HG03457 (cell line): ENCODE results near the gene UPK1B.
"Not testable (repeated sequence)": the region's sequence is repeated elsewhere in the genome, so short reads cannot be mapped to it uniquely, and the experiment has no call there.

Source experiments
- ATAC-seq: cut with Tn5 transposase; IDR thresholded peaks from one replicate; pipeline ENCODE4 v1.9.1; 2021; ENCODE audit warnings: moderate number of reproducible peaks; ENCODE audit not compliant: unreplicated experiment

The UPK1B gene

DNA sequence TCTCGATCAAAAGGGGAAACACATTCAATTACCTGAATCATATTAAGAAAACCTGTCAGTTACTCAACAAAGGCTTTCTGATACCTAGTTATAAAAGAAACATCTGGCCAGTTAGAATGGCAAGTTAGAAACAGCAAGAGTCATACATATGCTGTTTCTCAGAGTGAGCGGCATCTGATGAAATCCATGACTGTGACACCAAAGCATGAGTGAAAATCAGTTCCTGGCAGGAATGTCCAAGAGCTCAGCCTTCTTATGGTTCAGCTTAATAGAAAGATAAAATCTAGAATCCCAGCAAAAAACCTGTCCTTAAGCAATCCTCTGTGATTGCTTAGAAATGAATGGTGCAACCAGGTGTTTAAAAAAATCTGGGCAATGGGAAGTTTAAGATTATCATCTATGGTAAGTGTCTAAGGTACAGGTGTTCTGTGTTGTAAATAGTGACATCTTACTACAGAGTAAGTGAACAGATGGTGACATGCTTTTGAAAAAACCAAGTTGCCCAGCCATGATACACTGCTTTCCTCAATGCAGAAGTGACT is 48.5 kb downstream of the UPK1B start:
- ATAC-seq = no peak

DNA sequence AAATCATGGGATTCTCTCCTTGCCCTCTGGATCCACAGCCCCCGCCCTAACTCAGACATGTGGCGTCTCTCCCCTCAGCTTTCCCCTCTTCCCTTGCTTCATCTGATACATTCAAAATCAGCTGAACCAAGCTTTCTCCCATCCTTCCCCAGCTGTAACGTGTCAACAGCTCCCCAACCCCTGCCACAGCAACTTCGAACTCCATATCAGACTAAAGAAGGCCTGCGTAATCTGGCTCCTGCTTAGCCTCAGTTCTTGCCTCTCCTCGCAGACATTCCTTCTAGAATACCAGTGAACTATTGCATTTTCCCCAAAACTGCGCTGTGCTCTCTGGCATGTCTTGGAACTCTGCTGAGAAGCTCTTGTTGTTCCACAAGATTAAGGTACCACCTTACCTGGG is 49.0 kb downstream of the UPK1B start:
- no peak for ATAC-seq

GRCh38 chr3:119223511-119223910 is 50.1 kb downstream of the UPK1B start:
- no peak for ATAC-seq

GRCh38 chr3:119225121-119225520 is 51.7 kb downstream of the UPK1B start:
- ATAC-seq = no peak

GRCh38 chr3:119227070-119227850 is 53.9 kb downstream of the UPK1B start:
- no peak for ATAC-seq

DNA sequence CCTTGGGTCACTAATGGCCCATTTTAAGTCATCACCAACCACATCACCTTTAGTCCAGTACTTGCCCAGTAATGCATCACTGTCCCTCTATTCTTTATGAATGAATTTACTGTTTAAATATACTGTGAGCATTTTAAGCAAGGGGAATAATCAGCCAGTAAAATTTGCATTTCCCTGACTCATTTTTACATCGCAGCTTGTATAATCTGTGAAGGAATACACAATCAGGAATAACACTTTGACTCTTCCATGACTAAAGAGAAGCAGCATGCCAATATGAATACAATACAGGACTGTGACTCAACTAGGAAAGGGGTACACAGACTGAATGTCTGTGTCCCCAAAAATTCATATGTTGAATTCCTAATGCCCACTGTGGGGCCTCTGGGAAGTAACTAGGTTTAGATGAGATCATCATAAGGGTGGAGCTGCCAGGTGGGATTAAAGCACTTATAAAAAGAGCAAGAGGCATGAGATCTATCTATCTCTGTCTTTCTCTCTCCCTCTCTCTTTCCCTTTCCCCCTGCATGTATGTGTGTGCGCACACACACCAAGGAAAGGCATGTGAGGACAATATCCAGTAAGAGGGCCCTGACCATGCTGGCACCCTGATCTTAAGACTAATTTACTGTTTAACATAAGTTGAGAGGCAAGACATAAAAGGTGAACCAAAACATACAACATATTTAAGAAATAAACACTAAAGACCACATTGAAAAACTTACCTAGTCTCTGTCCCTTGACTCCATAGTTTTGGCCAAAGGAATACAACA is 55.2 kb downstream of the UPK1B start:
- ATAC-seq = no peak

GRCh38 chr3:119229190-119229589 is 55.8 kb downstream of the UPK1B start:
- no peak for ATAC-seq

- no peak for ATAC-seq
Observed at GRCh38 chr3:119230071-119230470, 56.7 kb downstream of the UPK1B start.

DNA sequence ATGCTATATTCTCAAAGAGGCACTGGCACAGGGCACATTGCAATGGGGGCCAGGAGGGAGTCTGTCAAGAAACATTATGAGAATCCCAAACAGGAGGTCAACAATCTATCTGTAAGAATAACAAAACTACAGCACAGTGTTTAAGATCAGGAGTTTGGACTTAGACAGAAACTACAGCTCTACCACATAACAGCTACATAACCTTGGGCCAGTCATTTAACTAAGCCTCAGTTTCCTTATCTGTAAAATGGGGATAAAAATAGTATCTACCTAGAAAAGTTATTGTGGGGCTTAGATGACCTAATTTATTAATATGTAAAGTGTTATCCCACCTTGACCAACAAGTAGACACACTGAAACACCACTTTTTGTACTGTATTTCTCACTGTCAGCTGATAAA is 57.3 kb downstream of the UPK1B start:
- no peak for ATAC-seq

DNA sequence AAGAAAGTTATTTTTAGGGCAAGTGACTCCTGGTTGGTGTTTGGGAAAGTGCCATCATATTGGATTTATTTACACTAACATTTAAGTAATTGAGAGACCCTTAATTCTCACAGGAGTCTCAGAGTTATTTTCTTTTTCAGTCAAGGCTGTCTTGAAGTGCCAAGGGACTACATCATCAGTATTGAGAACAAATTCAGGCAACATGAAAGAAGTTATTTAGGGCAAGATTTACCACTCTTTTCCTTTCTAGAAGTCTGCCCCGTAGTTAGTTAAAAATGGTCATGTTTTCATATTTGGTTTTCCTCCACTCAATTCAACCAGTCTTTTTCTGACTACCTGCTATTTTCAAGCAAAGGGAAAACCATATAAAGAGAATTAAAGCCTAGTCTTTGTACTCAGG is 61.2 kb downstream of the UPK1B start:
- no peak for ATAC-seq

DNA sequence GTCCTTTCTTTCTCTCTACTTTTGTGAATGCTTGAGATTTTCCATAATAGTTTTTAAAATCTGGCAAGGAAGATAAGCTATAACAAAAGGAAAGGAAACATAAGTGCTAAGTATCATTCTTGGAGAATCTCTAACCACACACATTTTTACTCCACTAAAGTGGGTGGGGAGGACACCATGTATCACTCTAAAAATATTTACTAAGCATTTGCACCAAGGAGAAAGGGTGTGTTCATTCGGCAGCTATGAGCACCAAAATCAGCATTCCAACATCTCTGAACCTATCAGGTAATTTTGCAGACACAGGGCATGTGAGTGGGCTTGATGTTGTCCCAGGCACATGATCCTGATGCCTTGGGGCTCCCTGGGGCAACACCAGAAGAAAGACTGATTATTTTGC is 61.8 kb downstream of the UPK1B start:
- ATAC-seq = no peak

DNA sequence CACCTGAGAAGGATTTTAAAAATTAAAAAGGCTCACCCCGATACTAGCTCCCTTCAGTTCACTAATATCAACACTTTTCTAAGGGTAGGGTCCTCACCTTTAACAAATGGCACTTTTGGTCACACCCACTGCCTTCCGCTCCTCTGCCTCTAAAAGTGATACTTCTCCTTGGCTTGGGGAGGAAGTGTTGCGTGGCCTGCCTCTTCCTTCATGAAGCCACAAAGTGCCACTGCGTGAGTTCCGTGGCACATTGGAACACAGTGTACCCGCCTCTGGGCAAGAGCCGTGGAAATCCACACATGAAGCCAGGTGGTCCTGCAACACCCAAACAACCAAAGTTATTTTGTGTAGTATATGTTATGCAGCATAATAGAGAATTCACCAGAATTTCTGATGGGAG is 63.4 kb downstream of the UPK1B start:
- ATAC-seq = no peak

GRCh38 chr3:119237299-119237698 is 63.9 kb downstream of the UPK1B start:
- no peak for ATAC-seq

DNA sequence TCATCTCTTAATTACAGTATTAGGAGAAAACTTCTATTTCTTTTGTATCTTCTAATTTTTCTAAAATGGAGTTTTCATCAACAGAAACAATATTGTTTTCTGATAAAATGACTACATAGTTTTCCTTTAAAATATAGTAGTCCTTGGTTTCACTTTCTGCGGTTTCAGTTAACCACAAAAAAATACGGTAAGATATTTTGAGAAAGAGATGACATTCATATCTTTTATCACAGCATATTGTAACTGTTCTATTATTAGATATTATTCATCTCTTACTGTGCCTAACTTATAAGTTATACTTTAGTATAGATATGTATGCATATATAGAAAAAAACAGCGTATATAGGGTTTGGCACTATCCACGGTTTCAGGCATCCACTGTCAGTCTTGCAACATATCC is 65.0 kb downstream of the UPK1B start:
- ATAC-seq = no peak

DNA sequence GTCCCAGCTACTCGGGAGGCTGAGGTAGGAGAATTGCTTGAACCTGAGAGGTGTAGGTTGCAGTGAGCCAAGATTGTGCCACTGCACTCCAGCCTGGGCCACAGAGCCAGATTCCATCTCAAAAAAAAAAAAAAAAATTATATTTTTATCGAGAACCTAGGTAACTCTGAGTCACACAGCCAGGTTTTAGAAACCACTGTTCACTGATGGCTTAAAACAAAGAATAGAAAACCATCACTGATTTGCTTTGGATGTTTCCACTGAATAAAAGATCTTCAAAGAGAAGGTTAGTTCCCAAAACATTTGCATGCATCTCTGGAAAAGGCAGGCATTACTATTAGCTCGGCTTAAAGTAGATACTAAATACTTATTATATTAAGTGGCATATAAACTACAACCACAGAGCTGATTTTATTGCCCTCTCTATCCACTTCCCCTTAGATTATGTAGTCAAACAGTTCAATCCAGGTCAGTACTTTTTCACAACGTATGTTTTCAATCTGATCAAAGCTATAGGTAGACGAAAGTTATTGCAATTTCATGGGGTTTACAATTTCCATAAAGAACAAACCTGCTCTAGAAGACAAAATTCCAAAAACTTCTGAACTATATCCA is 65.9 kb downstream of the UPK1B start:
- no peak for ATAC-seq

- peak; percentile 0 for ATAC-seq
Observed at GRCh38 chr3:119240101-119240590, 66.7 kb downstream of the UPK1B start.

GRCh38 chr3:119240591-119241434 is 67.4 kb downstream of the UPK1B start, which contains the start of gene B4GALT4:
TSS of gene B4GALT4 (minus strand) at chr3:119240878. CDS start at chr3:119230099, 10,779 bp downstream.
- peak; percentile 81 for ATAC-seq

DNA sequence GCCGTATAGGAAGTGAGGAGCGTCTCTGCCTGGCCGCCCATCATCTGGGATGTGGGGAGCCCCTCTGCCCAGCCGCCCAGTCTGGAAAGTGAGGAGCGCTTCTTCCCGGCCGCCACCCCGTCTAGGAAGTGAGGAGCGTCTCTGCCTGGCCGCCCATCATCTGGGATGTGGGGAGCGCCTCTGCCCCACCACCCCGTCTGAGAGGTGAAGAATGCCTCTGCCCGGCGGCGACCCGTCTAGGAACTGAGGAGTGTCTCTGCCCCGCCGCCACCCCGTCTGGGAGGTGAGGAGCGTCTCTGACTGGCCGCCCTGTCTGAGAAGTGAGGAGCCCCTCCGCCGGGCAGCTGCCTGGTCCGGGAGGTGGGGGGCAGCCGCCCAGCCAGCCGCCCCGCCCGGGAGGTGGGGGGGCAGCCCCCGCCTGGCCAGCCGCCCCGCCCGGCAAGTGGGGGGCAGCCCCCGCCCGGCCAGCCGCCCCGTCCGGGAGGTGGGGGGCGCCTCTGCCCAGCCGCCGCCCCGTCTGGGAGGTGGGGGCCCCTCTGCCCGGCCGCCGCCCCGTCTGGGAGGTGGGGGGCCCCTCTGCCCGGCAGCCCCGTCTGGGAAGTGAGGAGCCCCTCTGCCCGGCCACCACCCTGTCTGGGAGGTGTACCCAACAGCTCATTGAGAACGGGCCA is 69.1 kb downstream of the UPK1B start:
- not testable (repeated sequence) for ATAC-seq

DNA sequence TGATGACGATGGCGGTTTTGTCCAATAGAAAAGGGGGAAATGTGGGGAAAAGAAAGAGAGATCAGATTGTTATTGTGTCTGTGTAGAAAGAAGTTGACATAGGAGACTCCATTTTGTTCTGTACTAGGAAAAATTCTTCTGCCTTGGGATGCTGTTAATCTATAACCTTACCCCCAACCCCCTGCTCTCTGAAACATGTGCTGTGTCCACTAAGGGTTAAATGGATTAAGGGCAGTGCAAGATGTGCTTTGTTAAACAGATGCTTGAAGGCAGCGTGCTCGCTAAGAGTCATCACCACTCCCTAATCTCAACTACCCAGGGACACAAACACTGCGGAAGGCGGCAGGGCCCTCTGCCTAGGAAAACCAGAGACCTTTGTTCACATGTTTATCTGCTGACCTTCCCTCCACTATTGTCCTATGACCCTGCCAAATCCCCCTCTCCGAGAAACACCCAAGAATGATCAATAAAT is 69.7 kb downstream of the UPK1B start:
- ATAC-seq = not testable (repeated sequence)

DNA sequence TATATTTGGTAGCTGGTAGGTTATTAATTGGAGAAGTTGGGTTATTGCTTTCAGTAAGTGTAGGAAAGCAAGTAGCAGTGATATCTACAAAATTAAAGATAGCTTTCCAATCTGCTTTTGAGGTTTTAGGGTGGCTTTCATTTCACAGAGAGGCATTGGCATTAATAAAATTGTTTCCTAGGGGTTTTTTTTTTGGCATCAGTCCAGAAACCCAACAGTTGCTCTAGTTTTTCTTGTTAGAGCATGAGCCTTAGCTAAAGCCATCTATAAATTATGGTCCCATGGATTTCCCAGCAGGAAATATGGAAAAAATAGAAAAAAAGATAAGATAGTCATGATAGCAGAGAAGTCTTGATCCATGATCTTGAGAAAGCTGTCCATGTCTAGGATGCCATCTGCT is 70.3 kb downstream of the UPK1B start:
- no peak for ATAC-seq
